Endothelial cell of umbilical vein (primary cell): ENCODE results near the gene SYNCRIP. TPM values are rescaled to one million over a fixed set of nuclear protein-coding genes. Genes with fewer than 3 reads are reported as not detected.

Experiments used
- BruUV-seq: library from RNA; stranded (reverse); fragments of 400-500 nt; replicated peaks from 2 replicates; lab custom pipeline; 2021; lab: Mats Ljungman, UMichigan
- CTCF ChIA-PET: fragments of 300-600, 350-600 bp; sonication (Branson Sonifier 250); formaldehyde crosslinking; loops from one replicate; lab custom pipeline; 2021; ENCODE audit warnings: antibody characterized with exemption, inconsistent platforms; lab: Charles Lee
- POLR2A ChIA-PET: fragments of 300-600, 350-600 bp; sonication (Branson Sonifier 250); formaldehyde crosslinking; loops from one replicate; lab custom pipeline; 2021; ENCODE audit warnings: antibody characterized with exemption, inconsistent platforms; lab: Charles Lee
- DNase-seq: peaks from one replicate; pipeline ENCODE4 v3.0.0-alpha.2; 2011; ENCODE audit warnings: low read depth, low spot score
- FAIRE-seq: peaks from 2 replicates; lab custom pipeline; 2011; peaks lifted over from hg19 to GRCh38; lab: Jason Lieb, UNC
- H2AFZ ChIP-seq: 2 replicates; pipeline ENCODE4 v1.6.0; 2012; ENCODE audit warnings: low read depth, low read length, control low read depth, inconsistent platforms
- H3K27ac ChIP-seq: 2 replicates; pipeline ENCODE4 v1.5.1; 2011; ENCODE audit warnings: low read depth, mild to moderate bottlenecking, control low read depth, low read length, moderate library complexity; ENCODE audit not compliant: insufficient read depth
- H3K27me3 ChIP-seq, 2 experiments: 2 replicates each; pipeline versions ENCODE4 v1.6.0 to v1.6.1; 2011; ENCODE audit warnings: low read length in 2 of 2, mixed read lengths in 1 of 2; ENCODE audit not compliant: control insufficient read depth in 2 of 2, insufficient read depth in 2 of 2
- H3K36me3 ChIP-seq, 2 experiments: 2 replicates in 1 of 2; 3 replicates in 1 of 2; pipeline ENCODE4 v1.5.1; 2011; ENCODE audit warnings: low read length in 2 of 2, mild to moderate bottlenecking in 1 of 2, moderate library complexity in 1 of 2; ENCODE audit not compliant: control insufficient read depth in 2 of 2, insufficient read depth in 2 of 2; ENCODE audit errors: extremely low read depth in 1 of 2
- H3K4me1 ChIP-seq: 3 replicates; pipeline ENCODE4 v1.5.1; 2011; ENCODE audit warnings: mild to moderate bottlenecking, low read length; ENCODE audit not compliant: control insufficient read depth, insufficient read depth; ENCODE audit errors: extremely low read depth
- H3K4me2 ChIP-seq: 2 replicates; pipeline ENCODE4 v1.6.1; 2011; ENCODE audit warnings: low read length, control low read depth, mixed read lengths; ENCODE audit not compliant: insufficient read depth
- H3K4me3 ChIP-seq, 3 experiments: fragments of 200-600 bp in 1 of 3; sonication (generic), shearing (Covaris generic) in 1 of 3; replicated peaks in 1 of 3; 2 replicates each; pipeline ENCODE4 v1.5.1; 2011 to 2016; ENCODE audit warnings: control low read depth in 3 of 3, low read length in 3 of 3, mild to moderate bottlenecking in 2 of 3, inconsistent platforms in 1 of 3, low read depth in 1 of 3, moderate library complexity in 1 of 3; ENCODE audit not compliant: insufficient read depth in 1 of 3
- H3K79me2 ChIP-seq: 2 replicates; pipeline ENCODE4 v1.6.0; 2012; ENCODE audit warnings: low read length, inconsistent platforms; ENCODE audit not compliant: control insufficient read depth, insufficient read depth
- H3K9ac ChIP-seq: replicated peaks from 2 replicates; pipeline ENCODE3; 2011; ENCODE audit warnings: low read length, control low read depth; ENCODE audit not compliant: insufficient read depth; ENCODE audit errors: extremely low read depth
- H3K9me1 ChIP-seq: replicated peaks from 3 replicates; pipeline ENCODE4 v1.6.0; 2011; ENCODE audit warnings: mild to moderate bottlenecking, low read length; ENCODE audit not compliant: control insufficient read depth, insufficient read depth; ENCODE audit errors: extremely low read depth
- H3K9me3 ChIP-seq: replicated peaks from 2 replicates; pipeline ENCODE4 v1.5.1; 2012; ENCODE audit warnings: low read length, inconsistent platforms; ENCODE audit not compliant: control insufficient read depth, insufficient read depth
- H4K20me1 ChIP-seq: replicated peaks from 2 replicates; pipeline ENCODE3; 2011; ENCODE audit warnings: mild to moderate bottlenecking, low read length; ENCODE audit not compliant: control insufficient read depth, insufficient read depth; ENCODE audit errors: extremely low read depth
- EZH2 ChIP-seq: IDR thresholded peaks from 2 replicates; pipeline ENCODE4 v1.6.1; 2012; ENCODE audit warnings: borderline replicate concordance, low read depth, mild to moderate bottlenecking, moderate library complexity, low read length, inconsistent platforms; ENCODE audit not compliant: severe bottlenecking
- FOS ChIP-seq: IDR thresholded peaks from 2 replicates; pipeline ENCODE4 v1.6.1; 2011; ENCODE audit warnings: mild to moderate bottlenecking, low read length, moderate library complexity, borderline replicate concordance; ENCODE audit not compliant: insufficient read depth
- GATA2 ChIP-seq: IDR thresholded peaks from 2 replicates; pipeline ENCODE4 v1.7.0; 2011; ENCODE audit warnings: low read depth, mild to moderate bottlenecking, moderate library complexity, mixed read lengths, low read length; ENCODE audit not compliant: insufficient read length, insufficient read depth
- JUN ChIP-seq: IDR thresholded peaks from 2 replicates; pipeline ENCODE4 v1.6.1; 2011; ENCODE audit warnings: borderline replicate concordance, low read depth; ENCODE audit not compliant: insufficient read length, insufficient read depth
- MYC ChIP-seq: IDR thresholded peaks from one replicate; pipeline ENCODE4 v1.6.1; 2011; ENCODE audit warnings: mild to moderate bottlenecking, low read depth, low read length
- POLR2A ChIP-seq: IDR thresholded peaks from 2 replicates; pipeline ENCODE4 v1.6.1; 2012; ENCODE audit warnings: low read depth, mild to moderate bottlenecking, control low read depth, low read length
- POLR2AphosphoS5 ChIP-seq: IDR thresholded peaks from 2 replicates; pipeline ENCODE4 v1.6.1; 2012; ENCODE audit warnings: low read depth, mild to moderate bottlenecking, control low read depth, low read length, moderate library complexity; ENCODE audit not compliant: insufficient read depth
- dilution Hi-C: fragments of 300-500 bp; cut with MboI; formaldehyde crosslinking; loops from one replicate; pipeline ENCODE4 v1.15.0; 2019; ENCODE audit warnings: low sequenced_read_pairs; ENCODE audit not compliant: extremely low pct_ligation_motif_present
- intact Hi-C: fragments of 100-400 bp; cut with micrococcal nuclease; formaldehyde crosslinking; loops from one replicate; pipeline ENCODE4 v1.10.0; 2022
- polyA plus RNA-seq, 4 experiments: library from polyadenylated mRNA; depleted of rRNA in 3 of 4; stranded (reverse) in 3 of 4; unstranded in 1 of 4; fragments of >200 nt; gene quantifications; 2 replicates each; pipeline versions ENCODE4 v1.2.1 to v1.2.3, GENCODE V29; 2011 to 2012; ENCODE audit warnings: missing spikeins in 1 of 4
- total RNA-seq: library from RNA; stranded (reverse); gene quantifications from 2 replicates; pipeline ENCODE4 v1.2.3, GENCODE V29; 2021
- TF ChIP-seq, protein P1 (sequence below): IDR thresholded peaks from 2 replicates; pipeline ENCODE4 v1.6.1; 2011; ENCODE audit not compliant: insufficient read depth, insufficient read length
- TF ChIP-seq, protein P2 (sequence below), 2 donors: IDR thresholded peaks; 1 replicate in 1 of 2; 2 replicates in 1 of 2; pipeline ENCODE4 v1.5.1; 2011; ENCODE audit warnings: low read length in 2 of 2, mild to moderate bottlenecking in 2 of 2, moderate library complexity in 2 of 2, control low read depth in 1 of 2, inconsistent platforms in 1 of 2, low read depth in 1 of 2; ENCODE audit not compliant: insufficient read depth in 1 of 2; ENCODE audit errors: extremely low read depth in 1 of 2

SYNCRIP gene
- total and polyA plus RNA-seq, 2 donors (not counting 3 experiments of a cell fraction or from before 2014, with no cell fraction given) = 16.3 to 155 TPM

DNA sequence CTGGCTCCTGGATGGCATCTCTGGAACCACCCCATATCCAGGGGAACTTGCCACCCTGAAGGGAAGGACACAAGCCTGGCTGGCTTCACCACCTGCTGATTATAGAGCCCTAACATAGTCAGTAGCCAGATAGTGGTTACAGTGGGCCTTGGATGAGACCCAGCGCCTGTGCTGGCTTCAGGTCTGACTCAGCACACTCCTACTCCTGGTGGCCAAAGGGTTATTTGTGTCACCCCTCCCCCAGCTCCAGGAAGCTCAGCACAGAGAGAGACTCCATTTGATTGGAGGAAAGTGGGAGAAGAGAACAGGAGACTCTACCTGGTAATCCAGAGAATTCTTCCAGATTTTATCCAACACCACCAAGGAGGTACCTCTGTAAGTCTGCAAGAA is 61.8 kb downstream of the SYNCRIP start:
- dilution Hi-C loops = no loop called here
- no peak for DNase-seq
- BruUV-seq = no TSS peak
- Histone ChIP-seq H3K27me3 (no peaks in the 10 kb centered on the region), H3K4me3 (no peak overlapping the region), H3K36me3 (no peaks in the 10 kb centered on the region), H3K4me2 (no peak overlapping the region), H3K9me1 (no peaks in the 10 kb centered on the region), H3K79me2 (peaks cover 79% of the 10 kb centered on the region), H4K20me1 (peaks cover 4% of the 10 kb centered on the region), H3K4me1 (peaks cover 7% of the 10 kb centered on the region), H2AFZ (no peak overlapping the region), H3K27ac (no peak overlapping the region), H3K9ac (no peak overlapping the region), H3K9me3 (no peaks in the 10 kb centered on the region)
- FAIRE-seq = no peak
- intact Hi-C loops = no loop called here
- POLR2A ChIA-PET = no interaction called here
- CTCF ChIA-PET = no interaction called here
- TF ChIP-seq EZH2 (no peak), GATA2 (no peak), POLR2A (no peak), POLR2AphosphoS5 (no peak), JUN (no peak), MYC (no peak), FOS (no peak)
- TF ChIP-seq, protein P1, sequence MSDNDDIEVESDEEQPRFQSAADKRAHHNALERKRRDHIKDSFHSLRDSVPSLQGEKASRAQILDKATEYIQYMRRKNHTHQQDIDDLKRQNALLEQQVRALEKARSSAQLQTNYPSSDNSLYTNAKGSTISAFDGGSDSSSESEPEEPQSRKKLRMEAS = no peak
- TF ChIP-seq, protein P2, sequence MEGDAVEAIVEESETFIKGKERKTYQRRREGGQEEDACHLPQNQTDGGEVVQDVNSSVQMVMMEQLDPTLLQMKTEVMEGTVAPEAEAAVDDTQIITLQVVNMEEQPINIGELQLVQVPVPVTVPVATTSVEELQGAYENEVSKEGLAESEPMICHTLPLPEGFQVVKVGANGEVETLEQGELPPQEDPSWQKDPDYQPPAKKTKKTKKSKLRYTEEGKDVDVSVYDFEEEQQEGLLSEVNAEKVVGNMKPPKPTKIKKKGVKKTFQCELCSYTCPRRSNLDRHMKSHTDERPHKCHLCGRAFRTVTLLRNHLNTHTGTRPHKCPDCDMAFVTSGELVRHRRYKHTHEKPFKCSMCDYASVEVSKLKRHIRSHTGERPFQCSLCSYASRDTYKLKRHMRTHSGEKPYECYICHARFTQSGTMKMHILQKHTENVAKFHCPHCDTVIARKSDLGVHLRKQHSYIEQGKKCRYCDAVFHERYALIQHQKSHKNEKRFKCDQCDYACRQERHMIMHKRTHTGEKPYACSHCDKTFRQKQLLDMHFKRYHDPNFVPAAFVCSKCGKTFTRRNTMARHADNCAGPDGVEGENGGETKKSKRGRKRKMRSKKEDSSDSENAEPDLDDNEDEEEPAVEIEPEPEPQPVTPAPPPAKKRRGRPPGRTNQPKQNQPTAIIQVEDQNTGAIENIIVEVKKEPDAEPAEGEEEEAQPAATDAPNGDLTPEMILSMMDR (IDR thresholded peaks at IDR 0.05; ENCODE audit: extremely low read depth in 1 of 2, insufficient read depth in 1 of 2, low read depth in 1 of 2, low read length in 2 of 2) = no peak
